GM21825 (cell line): ENCODE results near the gene PACSIN1.

Experiments used
- ATAC-seq: cut with Tn5 transposase; IDR thresholded peaks from one replicate; pipeline ENCODE4 v1.9.1; 2021; ENCODE audit warnings: mild to moderate bottlenecking, moderate library complexity; ENCODE audit not compliant: unreplicated experiment

Gene PACSIN1

GRCh38 chr6:34543421-34543820 lies 77.5 kb downstream of the PACSIN1 start:
- no peak for ATAC-seq

- no peak for ATAC-seq
Observed at GRCh38 chr6:34544052-34544604, 78.3 kb downstream of the PACSIN1 start.

- no peak for ATAC-seq
Observed at GRCh38 chr6:34544776-34545471, 79.0 kb downstream of the PACSIN1 start.

- ATAC-seq: no peak
Observed at GRCh38 chr6:34546551-34547321, 80.9 kb downstream of the PACSIN1 start.

- no peak for ATAC-seq
Observed at GRCh38 chr6:34547701-34548644, 82.1 kb downstream of the PACSIN1 start.

- no peak for ATAC-seq
Observed at GRCh38 chr6:34549026-34549803, 83.3 kb downstream of the PACSIN1 start.

- ATAC-seq: no peak
Observed at GRCh38 chr6:34549804-34550202, 83.9 kb downstream of the PACSIN1 start.

- ATAC-seq: no peak
Observed at GRCh38 chr6:34551720-34552119, 85.8 kb downstream of the PACSIN1 start.

GRCh38 chr6:34552620-34553019 lies 86.7 kb downstream of the PACSIN1 start:
- ATAC-seq: no peak

- no peak for ATAC-seq
Observed at GRCh38 chr6:34553146-34553545, 87.3 kb downstream of the PACSIN1 start.

- no peak for ATAC-seq
Observed at GRCh38 chr6:34553750-34554149, 87.9 kb downstream of the PACSIN1 start.

GRCh38 chr6:34554291-34555006 lies 88.6 kb downstream of the PACSIN1 start:
- ATAC-seq: no peak

- no peak for ATAC-seq
Observed at GRCh38 chr6:34555007-34555322, 89.1 kb downstream of the PACSIN1 start.

- ATAC-seq: no peak
Observed at GRCh38 chr6:34555328-34555727, 89.5 kb downstream of the PACSIN1 start.

GRCh38 chr6:34556031-34556471 lies 90.2 kb downstream of the PACSIN1 start, which contains the start of gene SPDEF:
Gene SPDEF, minus strand, starts transcription at chr6:34556329. Its CDS starts 11,874 bp downstream, at chr6:34544455.
- no peak for ATAC-seq

GRCh38 chr6:34556493-34556892 lies 90.6 kb downstream of the PACSIN1 start:
- no peak for ATAC-seq

GRCh38 chr6:34557228-34557627 lies 91.4 kb downstream of the PACSIN1 start:
- no peak for ATAC-seq

- ATAC-seq: no peak
Observed at GRCh38 chr6:34558172-34558714, 92.4 kb downstream of the PACSIN1 start.

GRCh38 chr6:34559651-34560365 lies 93.9 kb downstream of the PACSIN1 start:
- ATAC-seq: no peak
